Measurements from ENCODE around the gene SESN3.
A peak's percentile ranks its signal among the peaks of the same experiment; 100 is the strongest.

SESN3 gene

GRCh38 chr11:95248666-95249467 lies 17.9 kb upstream of the SESN3 start:
- DNase-seq (ENCODE audit: low spot score) = no peak

- DNase-seq (ENCODE audit: low spot score) = no peak
These were observed 16.9 kb upstream of the SESN3 start for GRCh38 chr11:95247883-95248282.

- DNase-seq (ENCODE audit: low spot score) = no peak
These were observed 16.2 kb upstream of the SESN3 start for GRCh38 chr11:95247127-95247684.

GRCh38 chr11:95245581-95245980 lies 14.6 kb upstream of the SESN3 start:
- DNase-seq (ENCODE audit: low spot score) = no peak

GRCh38 chr11:95245038-95245437 lies 14.0 kb upstream of the SESN3 start:
- no peak for DNase-seq (ENCODE audit: low spot score)

- no peak for DNase-seq (ENCODE audit: low spot score)
These were observed 12.7 kb upstream of the SESN3 start for GRCh38 chr11:95243673-95244072.

GRCh38 chr11:95242845-95243605 lies 12.0 kb upstream of the SESN3 start:
- DNase-seq (ENCODE audit: low spot score) = no peak

- DNase-seq (ENCODE audit: low spot score) = no peak
These were observed 11.3 kb upstream of the SESN3 start for GRCh38 chr11:95242091-95242844.

GRCh38 chr11:95241681-95242081 lies 10.7 kb upstream of the SESN3 start:
- no peak for DNase-seq (ENCODE audit: low spot score)

- DNase-seq (ENCODE audit: low spot score) = no peak
These were observed 9.1 kb upstream of the SESN3 start for GRCh38 chr11:95239871-95240649.

GRCh38 chr11:95232666-95233065 lies 1.7 kb upstream of the SESN3 start:
- DNase-seq (ENCODE audit: low spot score) = no peak

GRCh38 chr11:95231881-95232605 lies 1.0 kb upstream of the SESN3 start:
- peak; percentile 68 for DNase-seq (ENCODE audit: low spot score)

- no peak for DNase-seq (ENCODE audit: low spot score)
These were observed 234 bp downstream of the SESN3 start for GRCh38 chr11:95230810-95231126.

GRCh38 chr11:95229993-95230809 lies 801 bp downstream of the SESN3 start:
- peak; percentile 12 for DNase-seq (ENCODE audit: low spot score)

- DNase-seq (ENCODE audit: low spot score) = peak; percentile 18
These were observed 1.6 kb downstream of the SESN3 start for GRCh38 chr11:95229199-95229992.

- no peak for DNase-seq (ENCODE audit: low spot score)
These were observed 2.8 kb downstream of the SESN3 start for GRCh38 chr11:95228081-95228749.

GRCh38 chr11:95227060-95227459 lies 3.9 kb downstream of the SESN3 start:
- DNase-seq (ENCODE audit: low spot score) = peak; percentile 15

GRCh38 chr11:95222817-95223216 lies 8.2 kb downstream of the SESN3 start:
- no peak for DNase-seq (ENCODE audit: low spot score)

- no peak for DNase-seq (ENCODE audit: low spot score)
These were observed 11.4 kb downstream of the SESN3 start for GRCh38 chr11:95219599-95219998.
